ENCODE data around the gene RNU1-2. TPM values are rescaled to one million over a fixed set of nuclear protein-coding genes. Genes with fewer than 3 reads are reported as not detected.
"Not testable (repeated sequence)": the region's sequence is repeated elsewhere in the genome, so short reads cannot be mapped to it uniquely, and the experiment has no call there.

Gene RNU1-2
- polyA plus RNA-seq, 3 donors: not detected

DNA sequence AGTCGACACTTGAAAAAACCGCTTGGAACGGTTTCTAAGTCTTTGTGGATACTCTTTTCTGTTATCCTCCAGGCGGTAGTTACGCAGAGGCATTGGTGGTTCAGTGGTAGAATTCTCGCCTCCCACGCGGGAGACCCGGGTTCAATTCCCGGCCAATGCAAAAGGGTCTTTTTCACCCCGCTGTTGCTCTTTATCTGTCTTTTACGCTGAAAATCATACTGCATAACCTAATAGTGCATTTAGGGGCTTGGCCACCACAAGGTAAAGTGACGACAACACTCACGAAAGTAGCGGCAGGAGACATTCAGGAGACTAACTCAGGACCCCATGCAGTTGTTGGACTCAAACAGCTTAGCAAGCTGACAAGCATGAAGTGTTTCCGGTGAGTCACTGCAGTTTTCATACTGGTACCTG, 33.9 kb upstream of the RNU1-2 start:
- H3K9me3 Mint-ChIP-seq; H3K4me3 ChIP-seq (replicated peaks in 1 of 3; ENCODE audit: low read depth in 2 of 3, low read length in 3 of 3); H2AFZ ChIP-seq (ENCODE audit: insufficient read depth, low read depth, low read length, poor library complexity, severe bottlenecking); H3K36me3 Mint-ChIP-seq; H4K20me1 ChIP-seq (ENCODE audit: insufficient read depth, low read length); H3K27ac Mint-ChIP-seq; H3K79me2 ChIP-seq (ENCODE audit: insufficient read depth, low read length); intact Hi-C loops (cut with micrococcal nuclease); H3K27me3 ChIP-seq (ENCODE audit: control insufficient read depth in 2 of 2, insufficient read depth in 2 of 2, low read length in 2 of 2); H3K4me1 ChIP-seq (ENCODE audit: control insufficient read depth in 1 of 2, insufficient read depth in 2 of 2, low read length in 2 of 2); H3K4me3 Mint-ChIP-seq; H3K27me3 Mint-ChIP-seq (ENCODE audit: low read depth in 3 of 3); H3K4me1 Mint-ChIP-seq; DNase-seq; H3K4me2 ChIP-seq (replicated peaks; ENCODE audit: extremely low read depth, low read length, poor library complexity, severe bottlenecking); H3K9me3 ChIP-seq (replicated peaks in 1 of 2; ENCODE audit: control insufficient read depth in 1 of 2, insufficient read depth in 1 of 2, low read length in 2 of 2); H3K36me3 ChIP-seq (replicated peaks in 1 of 2; ENCODE audit: control insufficient read depth in 1 of 2, insufficient read depth in 2 of 2, low read length in 2 of 2); H3K9ac ChIP-seq (ENCODE audit: insufficient read depth, low read length, poor library complexity, severe bottlenecking); H3K27ac ChIP-seq (ENCODE audit: low read depth in 1 of 2, low read length in 2 of 2): not testable (repeated sequence)
- WGBS (ENCODE audit: insufficient coverage): 90% methylated on average over 4 of the region's 16 CpGs

DNA sequence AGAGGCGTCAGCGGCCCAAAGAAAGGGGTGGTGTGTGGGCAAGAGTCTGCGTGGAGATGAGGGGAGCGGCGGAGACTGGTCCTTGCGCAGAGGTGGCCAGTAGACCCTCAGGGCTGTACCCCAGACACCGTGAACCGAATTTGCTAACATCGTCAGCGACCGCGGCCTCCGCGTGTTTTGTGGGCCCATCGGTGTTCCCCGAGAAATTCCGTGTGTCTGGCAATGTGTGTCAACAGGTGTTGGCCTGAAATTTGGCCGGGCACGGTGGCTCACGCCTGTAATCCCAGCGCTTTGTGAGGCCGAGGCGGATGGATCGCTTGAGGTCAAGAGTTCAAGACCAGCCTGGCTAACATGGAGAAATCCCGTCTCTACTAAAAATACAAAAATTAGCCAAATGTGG, 33.4 kb upstream of the RNU1-2 start:
- H3K27me3 Mint-ChIP-seq (ENCODE audit: low read depth in 3 of 3); H3K79me2 ChIP-seq (ENCODE audit: insufficient read depth, low read length); H3K27ac ChIP-seq (ENCODE audit: low read depth in 1 of 2, low read length in 2 of 2); H3K9ac ChIP-seq (ENCODE audit: insufficient read depth, low read length, poor library complexity, severe bottlenecking); H3K9me3 ChIP-seq (replicated peaks in 1 of 2; ENCODE audit: control insufficient read depth in 1 of 2, insufficient read depth in 1 of 2, low read length in 2 of 2); H3K4me2 ChIP-seq (replicated peaks; ENCODE audit: extremely low read depth, low read length, poor library complexity, severe bottlenecking); H3K9me3 Mint-ChIP-seq; H3K36me3 ChIP-seq (replicated peaks in 1 of 2; ENCODE audit: control insufficient read depth in 1 of 2, insufficient read depth in 2 of 2, low read length in 2 of 2); H3K4me3 Mint-ChIP-seq; DNase-seq; intact Hi-C loops (cut with micrococcal nuclease); H3K4me3 ChIP-seq (replicated peaks in 1 of 3; ENCODE audit: low read depth in 2 of 3, low read length in 3 of 3); H3K4me1 Mint-ChIP-seq; H3K36me3 Mint-ChIP-seq; H3K27ac Mint-ChIP-seq; H4K20me1 ChIP-seq (ENCODE audit: insufficient read depth, low read length); H3K4me1 ChIP-seq (ENCODE audit: control insufficient read depth in 1 of 2, insufficient read depth in 2 of 2, low read length in 2 of 2); H3K27me3 ChIP-seq (ENCODE audit: control insufficient read depth in 2 of 2, insufficient read depth in 2 of 2, low read length in 2 of 2); H2AFZ ChIP-seq (ENCODE audit: insufficient read depth, low read depth, low read length, poor library complexity, severe bottlenecking): not testable (repeated sequence)
- WGBS (ENCODE audit: insufficient coverage): 98% methylated on average over 14 of the region's 25 CpGs

DNA sequence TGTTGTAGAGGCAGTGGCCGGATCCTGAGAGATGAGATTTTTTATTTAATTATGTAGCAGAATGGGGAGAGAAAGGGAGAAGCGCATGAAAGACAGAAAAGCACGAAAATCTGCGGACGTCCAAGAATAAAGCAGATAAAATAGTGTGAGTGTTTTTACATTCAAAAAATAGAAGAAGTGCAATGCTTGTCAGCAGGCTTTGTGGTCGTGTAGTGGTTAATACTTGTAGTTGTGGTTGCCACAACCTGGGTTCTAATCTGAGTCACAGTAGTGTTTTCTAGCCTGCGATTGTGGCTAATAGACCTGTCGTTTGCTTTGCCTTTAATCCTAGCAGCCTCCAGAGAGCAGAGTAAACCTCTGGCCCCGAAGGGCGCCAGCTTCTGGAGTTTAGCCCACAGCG, 32.8 kb upstream of the RNU1-2 start:
- H3K27ac Mint-ChIP-seq; H3K27me3 Mint-ChIP-seq (ENCODE audit: low read depth in 3 of 3); H2AFZ ChIP-seq (ENCODE audit: insufficient read depth, low read depth, low read length, poor library complexity, severe bottlenecking); H3K4me3 Mint-ChIP-seq; DNase-seq; H3K79me2 ChIP-seq (ENCODE audit: insufficient read depth, low read length); H3K9me3 Mint-ChIP-seq; H3K9me3 ChIP-seq (replicated peaks in 1 of 2; ENCODE audit: control insufficient read depth in 1 of 2, insufficient read depth in 1 of 2, low read length in 2 of 2); H3K36me3 ChIP-seq (replicated peaks in 1 of 2; ENCODE audit: control insufficient read depth in 1 of 2, insufficient read depth in 2 of 2, low read length in 2 of 2); H3K4me1 Mint-ChIP-seq; H3K4me3 ChIP-seq (replicated peaks in 1 of 3; ENCODE audit: low read depth in 2 of 3, low read length in 3 of 3); H4K20me1 ChIP-seq (ENCODE audit: insufficient read depth, low read length); H3K4me1 ChIP-seq (ENCODE audit: control insufficient read depth in 1 of 2, insufficient read depth in 2 of 2, low read length in 2 of 2); H3K36me3 Mint-ChIP-seq; intact Hi-C loops (cut with micrococcal nuclease); H3K4me2 ChIP-seq (replicated peaks; ENCODE audit: extremely low read depth, low read length, poor library complexity, severe bottlenecking); H3K9ac ChIP-seq (ENCODE audit: insufficient read depth, low read length, poor library complexity, severe bottlenecking); H3K27ac ChIP-seq (ENCODE audit: low read depth in 1 of 2, low read length in 2 of 2); H3K27me3 ChIP-seq (ENCODE audit: control insufficient read depth in 2 of 2, insufficient read depth in 2 of 2, low read length in 2 of 2): not testable (repeated sequence)
- WGBS (ENCODE audit: insufficient coverage): 76% methylated on average over 5 of the region's 11 CpGs

DNA sequence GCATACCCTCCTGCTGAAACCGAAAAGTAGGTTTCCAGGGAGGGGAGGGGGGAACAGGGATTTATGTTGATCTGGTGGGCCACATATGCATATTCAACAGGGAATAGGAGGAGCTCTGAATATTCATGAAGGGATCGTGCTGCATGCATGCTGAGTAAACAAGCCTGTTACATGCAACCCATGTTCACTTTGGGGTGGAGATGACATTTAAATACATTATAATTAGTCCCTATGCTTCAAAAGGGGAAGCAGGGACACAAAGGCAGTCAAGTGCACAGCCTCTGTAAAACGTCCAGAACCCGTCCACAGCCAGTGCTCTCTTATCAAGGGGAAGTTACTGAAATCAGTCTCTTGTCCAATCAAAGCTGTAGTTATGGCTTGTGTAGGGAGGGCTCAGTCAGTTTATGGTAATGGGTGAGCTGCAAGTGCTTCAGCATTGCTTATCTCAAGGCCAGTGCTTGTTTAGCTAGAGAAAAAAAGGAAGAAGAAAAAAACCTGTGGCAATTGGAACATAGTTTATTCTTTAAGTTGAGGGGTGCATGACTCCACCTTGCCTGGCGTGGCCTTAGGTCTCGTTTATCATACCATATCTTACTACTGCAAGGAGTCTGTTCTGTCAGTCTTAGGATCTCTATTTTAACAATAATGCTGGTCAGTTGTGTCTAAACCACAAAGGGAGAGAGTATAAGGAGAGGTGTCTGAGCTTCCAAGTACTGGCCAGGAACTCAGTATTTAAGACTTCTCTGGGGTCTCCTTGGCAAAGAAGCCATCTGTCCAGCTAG, 28.7 kb upstream of the RNU1-2 start:
- H3K4me3 Mint-ChIP-seq; H2AFZ ChIP-seq (ENCODE audit: insufficient read depth, low read depth, low read length, poor library complexity, severe bottlenecking); H3K27ac ChIP-seq (ENCODE audit: low read depth in 1 of 2, low read length in 2 of 2); H4K20me1 ChIP-seq (ENCODE audit: insufficient read depth, low read length); H3K9ac ChIP-seq (ENCODE audit: insufficient read depth, low read length, poor library complexity, severe bottlenecking); H3K36me3 ChIP-seq (replicated peaks in 1 of 2; ENCODE audit: control insufficient read depth in 1 of 2, insufficient read depth in 2 of 2, low read length in 2 of 2); H3K27ac Mint-ChIP-seq; H3K79me2 ChIP-seq (ENCODE audit: insufficient read depth, low read length); H3K4me1 Mint-ChIP-seq; intact Hi-C loops (cut with micrococcal nuclease); H3K9me3 ChIP-seq (replicated peaks in 1 of 2; ENCODE audit: control insufficient read depth in 1 of 2, insufficient read depth in 1 of 2, low read length in 2 of 2); H3K4me3 ChIP-seq (replicated peaks in 1 of 3; ENCODE audit: low read depth in 2 of 3, low read length in 3 of 3); H3K4me1 ChIP-seq (ENCODE audit: control insufficient read depth in 1 of 2, insufficient read depth in 2 of 2, low read length in 2 of 2); H3K36me3 Mint-ChIP-seq; H3K4me2 ChIP-seq (replicated peaks; ENCODE audit: extremely low read depth, low read length, poor library complexity, severe bottlenecking): not testable (repeated sequence)
- H3K27me3 ChIP-seq (ENCODE audit: control insufficient read depth in 2 of 2, insufficient read depth in 2 of 2, low read length in 2 of 2): peaks cover 0 to 10% of the 10 kb centered on the region in 2 donors
- no CpG with 5 or more reads among the region's 6 CpGs for WGBS (ENCODE audit: insufficient coverage)
- Mint-ChIP-seq H3K9me3 (peaks cover 1 to 14% (median 6%) of the 10 kb centered on the region in 7 donors), H3K27me3 (ENCODE audit: low read depth in 3 of 3) (peaks cover 8 to 11% (median 8%) of the 10 kb centered on the region in 3 donors)
- DNase-seq: peak in 2 of 3 donors; percentile 8 to 37

Measured in CD14-positive monocyte (primary cell).